Lower leg skin (tissue), 4 donors: ENCODE results near the gene POLK. TPM values are rescaled to one million over a fixed set of nuclear protein-coding genes. Genes with fewer than 3 reads are reported as not detected.

Experiments used
- DNase-seq, 2 donors: peaks; one replicate each; pipeline ENCODE4 v3.0.0-alpha.2; 2019; ENCODE audit warnings: low spot score in 2 of 2
- H3K4me3 ChIP-seq: fragments of 200-600 bp; sonication (generic); 2 replicates; pipeline ENCODE4 v1.5.1; 2017; ENCODE audit warnings: mild to moderate bottlenecking, low read depth; ENCODE audit not compliant: poor library complexity, severe bottlenecking
- POLR2A ChIP-seq, 2 donors: fragments of 450-650 bp; IDR thresholded peaks; one replicate each; pipeline ENCODE4 v1.6.1; 2016 to 2017; ENCODE audit warnings: antibody characterized with exemption in 2 of 2, mild to moderate bottlenecking in 1 of 2, moderate library complexity in 1 of 2
- WGBS, 2 donors: methylation state at CpG; one replicate each; pipeline ENCODE4 v1.1.5; 2018; 5-methylcytosine and 5-hydroxymethylcytosine counted together
- intact Hi-C: fragments of 100-400 bp; cut with DNase I; formaldehyde crosslinking; loops from one replicate; pipeline ENCODE4 v1.15.0; 2023; ENCODE audit warnings: low total_unique reads
- total RNA-seq, 4 donors: library from RNA; depleted of rRNA; stranded (reverse); fragments of >200 nt; gene quantifications; one replicate each; pipeline ENCODE4 v1.1.0, GENCODE V29; 2016
- TF ChIP-seq, protein P1 (sequence below), 3 donors: fragments of 450-650 bp; IDR thresholded peaks; one replicate each; pipeline ENCODE4 v1.5.1; 2016; ENCODE audit warnings: antibody characterized with exemption in 3 of 3, mild to moderate bottlenecking in 3 of 3, moderate library complexity in 2 of 3

POLK gene
- total RNA-seq, 4 donors from 2014 or later: 18.0 to 24.9 (median 19.7) TPM

DNA sequence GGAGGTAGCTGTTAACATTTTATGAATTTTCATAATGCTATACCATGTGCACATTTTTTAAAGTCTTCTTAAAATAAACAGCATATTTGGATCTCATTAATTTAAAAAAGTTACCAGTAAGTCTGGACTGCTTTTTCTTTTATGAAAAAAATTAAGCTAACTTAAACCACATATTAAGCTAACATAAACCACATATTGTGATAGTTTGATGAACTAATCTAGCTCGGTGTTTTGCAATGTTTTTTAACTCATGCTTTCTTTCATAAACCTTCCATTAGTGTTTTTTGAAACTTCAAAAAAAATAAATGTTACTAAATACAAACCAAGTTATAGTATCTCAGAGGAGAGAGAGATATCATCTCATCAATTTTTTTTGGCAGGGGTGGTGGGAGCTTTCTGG lies 26.5 kb downstream of the POLK start:
- TF ChIP-seq POLR2A (IDR thresholded peaks at IDR 0.05): no peak
- TF ChIP-seq, protein P1, sequence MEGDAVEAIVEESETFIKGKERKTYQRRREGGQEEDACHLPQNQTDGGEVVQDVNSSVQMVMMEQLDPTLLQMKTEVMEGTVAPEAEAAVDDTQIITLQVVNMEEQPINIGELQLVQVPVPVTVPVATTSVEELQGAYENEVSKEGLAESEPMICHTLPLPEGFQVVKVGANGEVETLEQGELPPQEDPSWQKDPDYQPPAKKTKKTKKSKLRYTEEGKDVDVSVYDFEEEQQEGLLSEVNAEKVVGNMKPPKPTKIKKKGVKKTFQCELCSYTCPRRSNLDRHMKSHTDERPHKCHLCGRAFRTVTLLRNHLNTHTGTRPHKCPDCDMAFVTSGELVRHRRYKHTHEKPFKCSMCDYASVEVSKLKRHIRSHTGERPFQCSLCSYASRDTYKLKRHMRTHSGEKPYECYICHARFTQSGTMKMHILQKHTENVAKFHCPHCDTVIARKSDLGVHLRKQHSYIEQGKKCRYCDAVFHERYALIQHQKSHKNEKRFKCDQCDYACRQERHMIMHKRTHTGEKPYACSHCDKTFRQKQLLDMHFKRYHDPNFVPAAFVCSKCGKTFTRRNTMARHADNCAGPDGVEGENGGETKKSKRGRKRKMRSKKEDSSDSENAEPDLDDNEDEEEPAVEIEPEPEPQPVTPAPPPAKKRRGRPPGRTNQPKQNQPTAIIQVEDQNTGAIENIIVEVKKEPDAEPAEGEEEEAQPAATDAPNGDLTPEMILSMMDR (IDR thresholded peaks at IDR 0.05): no peak
- 60 to 68% methylated on average over 1 of the region's 1 CpG for WGBS, 2 donors

GRCh38 chr5:75545131-75545530 lies 33.4 kb downstream of the POLK start:
- no peak overlapping the region for H3K4me3 ChIP-seq
- 65 to 73% methylated on average over 2 of the region's 2 CpGs for WGBS, 2 donors
- TF ChIP-seq, protein P1 (IDR thresholded peaks at IDR 0.05): no peak
- TF ChIP-seq POLR2A (IDR thresholded peaks at IDR 0.05): no peak

More for the DNA sequence above, 26.5 kb downstream of the POLK start:
- intact Hi-C loops: no loop called here
- H3K4me3 ChIP-seq: no peak overlapping the region
- DNase-seq: no peak

GRCh38 chr5:75546830-75547229 lies 35.1 kb downstream of the POLK start:
- intact Hi-C loops: no loop called here
- no peak overlapping the region for H3K4me3 ChIP-seq
- TF ChIP-seq, protein P1 (IDR thresholded peaks at IDR 0.05): no peak
- TF ChIP-seq POLR2A (IDR thresholded peaks at IDR 0.05): no peak
- 91 to 95% methylated on average over 6 of the region's 6 CpGs for WGBS, 2 donors
- DNase-seq: no peak

More at GRCh38 chr5:75545131-75545530, 33.4 kb downstream of the POLK start:
- intact Hi-C loops: no loop called here
- DNase-seq: no peak

GRCh38 chr5:75547812-75548211 lies 36.1 kb downstream of the POLK start:
- DNase-seq: no peak
- WGBS, 2 donors: 89 to 94% methylated on average over 3 of the region's 3 CpGs
- intact Hi-C loops: no loop called here
- TF ChIP-seq POLR2A (IDR thresholded peaks at IDR 0.05): no peak
- TF ChIP-seq, protein P1 (IDR thresholded peaks at IDR 0.05): no peak
- no peak overlapping the region for H3K4me3 ChIP-seq

DNA sequence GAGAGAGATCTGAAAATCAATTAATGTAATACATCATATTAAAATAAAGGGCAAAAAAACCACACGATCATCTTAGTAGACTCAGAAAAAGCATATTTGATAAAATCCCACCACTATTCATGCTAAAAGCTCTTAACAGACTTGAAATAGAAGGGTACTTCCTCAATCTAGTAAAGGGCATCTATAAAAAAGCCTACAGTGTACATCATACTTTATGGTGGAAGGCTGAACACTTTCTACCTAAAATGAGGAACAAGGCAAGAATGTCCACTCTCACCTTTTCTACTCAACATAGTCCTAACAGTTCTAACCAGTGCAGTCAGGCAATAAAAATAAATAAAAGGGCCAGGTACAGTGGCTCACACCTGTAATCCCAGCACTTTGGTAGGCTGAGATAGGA lies 38.9 kb downstream of the POLK start:
- DNase-seq: no peak
- no peak overlapping the region for H3K4me3 ChIP-seq
- no peak for TF ChIP-seq POLR2A (IDR thresholded peaks at IDR 0.05)
- TF ChIP-seq, protein P1 (IDR thresholded peaks at IDR 0.05): no peak
- intact Hi-C loops: no loop called here
- 92 to 97% methylated on average over 1 of the region's 1 CpG for WGBS, 2 donors

- H3K4me3 ChIP-seq: no peak overlapping the region
- intact Hi-C loops: no loop called here
- no peak for TF ChIP-seq POLR2A (IDR thresholded peaks at IDR 0.05)
- TF ChIP-seq, protein P1 (IDR thresholded peaks at IDR 0.05): no peak
- DNase-seq: no peak
- 78 to 79% methylated on average over 3 of the region's 3 CpGs for WGBS, 2 donors
Observed at GRCh38 chr5:75551471-75551870, 39.8 kb downstream of the POLK start.
